ENCODE measurements around the gene LENEP.

DNA sequence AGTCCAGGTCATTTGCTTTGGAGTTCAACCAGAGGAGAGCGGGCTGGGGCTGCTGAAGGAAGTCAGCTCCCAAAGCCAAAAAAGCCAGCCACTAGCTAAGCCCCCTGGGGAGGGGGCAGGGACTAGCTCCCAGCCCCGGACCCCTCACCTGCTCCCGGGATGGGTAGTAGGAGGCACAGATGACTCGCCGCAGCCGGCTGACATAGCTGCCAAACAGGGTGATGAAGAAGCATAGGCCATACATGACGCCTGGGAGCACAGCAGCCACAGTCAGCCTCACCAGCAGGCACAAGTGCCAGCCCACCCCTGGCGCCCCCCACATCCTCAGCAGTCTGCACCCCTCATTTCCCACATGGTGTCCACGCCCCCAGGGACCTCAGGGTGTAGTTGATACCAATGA is 32.8 kb downstream of the LENEP start:
- no peak for TF ChIP-seq YY1 (IDR thresholded peaks at IDR 0.05; ENCODE audit: insufficient read depth, insufficient read length)
- TF ChIP-seq ZNF274 (IDR thresholded peaks at IDR 0.05; ENCODE audit: low read depth, low read length): no peak

Measured in NT2/D1 (cell line).